ENCODE data around the gene CHD6.

DNA sequence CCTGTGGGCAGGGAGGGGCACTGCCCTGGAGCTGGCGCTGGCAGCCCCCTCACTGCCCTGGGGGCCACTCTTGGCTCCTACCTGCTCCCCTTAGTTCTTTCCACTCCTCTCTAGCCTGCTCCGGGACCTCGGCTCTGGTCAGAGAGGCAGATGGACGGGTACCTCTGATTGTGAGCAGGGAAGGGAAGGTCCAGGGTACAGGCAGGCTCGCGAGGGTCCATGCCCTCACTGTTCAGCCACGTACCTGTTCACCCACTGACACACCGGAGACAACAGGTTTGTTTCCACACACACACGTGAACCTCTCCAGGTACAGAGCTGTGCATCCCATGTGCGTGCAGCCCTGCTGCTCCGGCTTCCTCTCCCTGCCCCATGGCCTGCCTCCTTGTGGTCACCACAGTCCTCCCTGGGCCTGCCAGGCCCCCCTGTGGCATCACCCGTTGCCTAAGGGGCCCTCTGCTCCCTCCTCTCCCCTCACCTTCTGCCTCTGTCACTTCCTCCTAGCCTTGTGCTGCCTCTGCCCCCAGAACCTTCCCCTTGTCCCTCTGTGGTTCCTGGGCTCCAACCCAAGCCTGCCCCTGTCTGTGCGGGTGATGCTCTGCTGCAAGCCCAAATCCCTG, 253.8 kb downstream of the CHD6 start:
- TF ChIP-seq POLR2A (IDR thresholded peaks at IDR 0.05; ENCODE audit: low read length) (no peak), GATA1 (IDR thresholded peaks at IDR 0.05; ENCODE audit: low read depth, low read length) (no peak)

Data from erythroblast (primary cell).